Chondrocyte (in vitro differentiated cells): Measurements from ENCODE around the gene ADGRB3. TPM values are rescaled to one million over a fixed set of nuclear protein-coding genes. Genes with fewer than 3 reads are reported as not detected.

Experiments used
- DNase-seq: peaks from one replicate; pipeline ENCODE4 v3.0.0; 2021; ENCODE audit warnings: mixed read lengths, low spot score
- H3K27ac Mint-ChIP-seq: one replicate; pipeline ENCODE4 v1.8.0; 2021; ENCODE audit warnings: mild to moderate bottlenecking, moderate library complexity, mixed read lengths; ENCODE audit not compliant: unreplicated experiment
- H3K27me3 Mint-ChIP-seq: 2 replicates; pipeline ENCODE4 v1.8.0; 2021; ENCODE audit warnings: low read depth, mixed read lengths
- H3K36me3 Mint-ChIP-seq: 2 replicates; pipeline ENCODE4 v1.8.0; 2021; ENCODE audit warnings: low read depth, mixed read lengths
- H3K4me1 Mint-ChIP-seq: 2 replicates; pipeline ENCODE4 v1.8.0; 2021; ENCODE audit warnings: low read depth, mild to moderate bottlenecking, mixed read lengths
- H3K4me3 Mint-ChIP-seq: one replicate; pipeline ENCODE4 v1.8.0; 2021; ENCODE audit warnings: mild to moderate bottlenecking, moderate library complexity, mixed read lengths; ENCODE audit not compliant: unreplicated experiment
- H3K9me3 Mint-ChIP-seq: 2 replicates; pipeline ENCODE4 v1.8.0; 2021; ENCODE audit warnings: low read depth, mixed read lengths
- CTCF ChIP-seq: fragments of 200-600 bp; sonication (generic); IDR thresholded peaks from 2 replicates; pipeline ENCODE4 v1.5.0; 2021; ENCODE audit warnings: antibody characterized with exemption, mild to moderate bottlenecking, moderate library complexity
- total RNA-seq: library from RNA; stranded (reverse); gene quantifications from 3 replicates; pipeline ENCODE4 v1.2.1, GENCODE V29; 2021

Gene ADGRB3
- total RNA-seq, 1 donor from 2014 or later, result not detected

- Mint-ChIP-seq H3K27me3 (peaks cover 6% of the 10 kb centered on the region), H3K4me3 (no peak overlapping the region), H3K27ac (no peak overlapping the region), H3K9me3 (no peaks in the 10 kb centered on the region), H3K4me1 (peaks cover 6% of the 10 kb centered on the region), H3K36me3 (no peaks in the 10 kb centered on the region)
- TF ChIP-seq CTCF, result no peak
- no peak for DNase-seq
These were observed 597.4 kb downstream of the ADGRB3 start for GRCh38 chr6:69232496-69232895.

- no peak overlapping the region for H3K27ac Mint-ChIP-seq
- peak; percentile 94 for DNase-seq
- peak; percentile 19 for TF ChIP-seq CTCF
- H3K4me1 Mint-ChIP-seq, result peaks cover 6% of the 10 kb centered on the region
- H3K36me3 Mint-ChIP-seq, result no peaks in the 10 kb centered on the region
- no peak overlapping the region for H3K4me3 Mint-ChIP-seq
- H3K27me3 Mint-ChIP-seq, result peaks cover 6% of the 10 kb centered on the region
- no peaks in the 10 kb centered on the region for H3K9me3 Mint-ChIP-seq
These were observed 597.9 kb downstream of the ADGRB3 start for GRCh38 chr6:69232911-69233448.

- H3K27ac Mint-ChIP-seq, result no peak overlapping the region
- peaks cover 2% of the 10 kb centered on the region for H3K4me1 Mint-ChIP-seq
- no peak for TF ChIP-seq CTCF
- H3K36me3 Mint-ChIP-seq, result no peaks in the 10 kb centered on the region
- H3K9me3 Mint-ChIP-seq, result no peaks in the 10 kb centered on the region
- H3K27me3 Mint-ChIP-seq, result peaks cover 3% of the 10 kb centered on the region
- H3K4me3 Mint-ChIP-seq, result no peak overlapping the region
- DNase-seq, result no peak
These were observed 603.0 kb downstream of the ADGRB3 start for GRCh38 chr6:69238067-69238466.

GRCh38 chr6:69246983-69247382 lies 611.9 kb downstream of the ADGRB3 start:
- H3K4me3 Mint-ChIP-seq, result no peak overlapping the region
- H3K36me3 Mint-ChIP-seq, result no peaks in the 10 kb centered on the region
- DNase-seq, result no peak
- TF ChIP-seq CTCF, result no peak
- no peaks in the 10 kb centered on the region for H3K9me3 Mint-ChIP-seq
- H3K27me3 Mint-ChIP-seq, result peaks cover 2% of the 10 kb centered on the region
- no peak overlapping the region for H3K27ac Mint-ChIP-seq
- no peaks in the 10 kb centered on the region for H3K4me1 Mint-ChIP-seq

- no peak for TF ChIP-seq CTCF
- DNase-seq, result no peak
- Mint-ChIP-seq H3K9me3 (no peaks in the 10 kb centered on the region), H3K4me3 (no peak overlapping the region), H3K27me3 (peaks cover 5% of the 10 kb centered on the region), H3K4me1 (peaks cover 5% of the 10 kb centered on the region), H3K36me3 (no peaks in the 10 kb centered on the region), H3K27ac (no peak overlapping the region)
These were observed 625.9 kb downstream of the ADGRB3 start for GRCh38 chr6:69261010-69261409.
